Neural cell (in vitro differentiated cells): ENCODE results near the gene CAMKMT. TPM values are rescaled to one million over a fixed set of nuclear protein-coding genes. Genes with fewer than 3 reads are reported as not detected.

ENCODE experiments used
- H2AFZ ChIP-seq: fragments of 200-600, 300-800 bp; sonication (generic), shearing (Covaris generic); 2 replicates; pipeline ENCODE4 v1.6.0; 2014; ENCODE audit warnings: low read depth, mild to moderate bottlenecking, antibody characterized with exemption, low read length, moderate library complexity
- H3F3A ChIP-seq: fragments of 200-600 bp; shearing (Covaris generic); 2 replicates; pipeline ENCODE4 v1.6.1; 2016; ENCODE audit warnings: mild to moderate bottlenecking, moderate library complexity, mixed read lengths, antibody characterized with exemption, low read length; ENCODE audit not compliant: insufficient read depth, poor library complexity, severe bottlenecking
- H3K27ac ChIP-seq: fragments of 200-600, 300-800 bp; sonication (generic), shearing (Covaris generic); 2 replicates; pipeline ENCODE4 v1.5.1; 2014; ENCODE audit warnings: mild to moderate bottlenecking, low read length, moderate library complexity
- H3K27me3 ChIP-seq: fragments of 300-800, 200-600 bp; sonication (generic), shearing (Covaris generic); 2 replicates; pipeline ENCODE4 v1.6.0; 2014; ENCODE audit warnings: mild to moderate bottlenecking, low read depth, low read length, moderate library complexity; ENCODE audit not compliant: insufficient read depth
- H3K36me3 ChIP-seq: fragments of 300-800, 200-600 bp; sonication (generic), shearing (Covaris generic); 2 replicates; pipeline ENCODE4 v1.5.1; 2014; ENCODE audit warnings: mild to moderate bottlenecking, antibody characterized with exemption, low read length, moderate library complexity; ENCODE audit not compliant: insufficient read depth
- H3K4me2 ChIP-seq: fragments of 300-800, 200-600 bp; sonication (generic), shearing (Covaris generic); 2 replicates; pipeline ENCODE4 v1.6.0; 2014; ENCODE audit warnings: mild to moderate bottlenecking, low read length
- H3K4me3 ChIP-seq: fragments of 300-800, 200-600 bp; sonication (generic), shearing (Covaris generic); 2 replicates; pipeline ENCODE4 v1.5.1; 2014; ENCODE audit warnings: mild to moderate bottlenecking, low read length, moderate library complexity
- H3K79me2 ChIP-seq: fragments of 200-600 bp; shearing (Covaris generic); replicated peaks from 2 replicates; pipeline ENCODE4 v1.6.0; 2014; ENCODE audit warnings: mild to moderate bottlenecking, low read length, moderate library complexity; ENCODE audit not compliant: insufficient read depth
- H3K9ac ChIP-seq: fragments of 300-800, 200-600 bp; sonication (generic), shearing (Covaris generic); 2 replicates; pipeline ENCODE4 v1.6.1; 2016; ENCODE audit warnings: mild to moderate bottlenecking, low read length, mixed read lengths
- H3K9me2 ChIP-seq: fragments of 200-600 bp; shearing (Covaris generic); 2 replicates; pipeline ENCODE4 v1.6.1; 2016; ENCODE audit warnings: mild to moderate bottlenecking, low read length, mixed read lengths; ENCODE audit not compliant: insufficient read depth
- H3K9me3 ChIP-seq: fragments of 200-600, 300-800 bp; sonication (generic), shearing (Covaris generic); 2 replicates; pipeline ENCODE4 v1.6.1; 2016; ENCODE audit warnings: mild to moderate bottlenecking, mixed run types, low read length, moderate library complexity, mixed read lengths
- H4K20me1 ChIP-seq: fragments of 200-600 bp; shearing (Covaris generic); 2 replicates; pipeline ENCODE4 v1.6.1; 2016; ENCODE audit warnings: mild to moderate bottlenecking, mixed run types; ENCODE audit not compliant: insufficient read depth
- CTCF ChIP-seq: fragments of 450-650 bp; IDR thresholded peaks from 2 replicates; pipeline ENCODE4 v1.5.1; 2014; ENCODE audit warnings: antibody characterized with exemption, mild to moderate bottlenecking, moderate library complexity; ENCODE audit not compliant: poor library complexity, severe bottlenecking
- EP300 ChIP-seq: fragments of 450-650 bp; conservative IDR thresholded peaks from 2 replicates; pipeline ENCODE4 v1.6.1; 2014; ENCODE audit warnings: antibody characterized with exemption, mild to moderate bottlenecking, moderate library complexity; ENCODE audit not compliant: poor library complexity, severe bottlenecking
- EZH2 ChIP-seq: fragments of 200-600, 300-800 bp; shearing (Covaris generic), sonication (generic); IDR thresholded peaks from 2 replicates; pipeline ENCODE4 v1.6.1; 2014; ENCODE audit warnings: antibody characterized with exemption, low read length, borderline replicate concordance, mild to moderate bottlenecking; ENCODE audit not compliant: insufficient read depth, poor library complexity, severe bottlenecking
- MXI1 ChIP-seq: fragments of 450-650 bp; conservative IDR thresholded peaks from 2 replicates; pipeline ENCODE4 v1.6.1; 2014; ENCODE audit warnings: antibody characterized with exemption, mild to moderate bottlenecking; ENCODE audit not compliant: poor library complexity, severe bottlenecking
- POLR2AphosphoS5 ChIP-seq: IDR thresholded peaks from 2 replicates; pipeline ENCODE4 v1.6.1; 2012
- RAD21 ChIP-seq: fragments of 450-650 bp; conservative IDR thresholded peaks from 2 replicates; pipeline ENCODE4 v1.6.1; 2014; ENCODE audit warnings: antibody characterized with exemption, mild to moderate bottlenecking, moderate library complexity
- REST ChIP-seq: IDR thresholded peaks from 2 replicates; pipeline ENCODE4 v1.6.1; 2012; ENCODE audit warnings: borderline replicate concordance
- SMC3 ChIP-seq: fragments of 450-650 bp; conservative IDR thresholded peaks from 2 replicates; pipeline ENCODE4 v1.6.1; 2014; ENCODE audit warnings: antibody characterized with exemption, mild to moderate bottlenecking, moderate library complexity; ENCODE audit not compliant: poor library complexity
- TAF1 ChIP-seq: IDR thresholded peaks from 2 replicates; pipeline ENCODE4 v1.6.1; 2012; ENCODE audit warnings: low read depth
- polyA plus RNA-seq: library from polyadenylated mRNA; depleted of rRNA; stranded (reverse); fragments of >200 nt; gene quantifications from 2 replicates; pipeline ENCODE4 v1.2.3, GENCODE V29; 2014

Gene CAMKMT
- polyA plus RNA-seq, 1 donor from 2014 or later: 5.1 TPM

- no peak overlapping the region for H3K4me2 ChIP-seq
- TF ChIP-seq EP300 (no peak), MXI1 (no peak), SMC3 (no peak), RAD21 (no peak), REST (no peak), EZH2 (no peak), TAF1 (no peak), POLR2AphosphoS5 (no peak)
- H3K9me3 ChIP-seq: no peaks in the 10 kb centered on the region
- no peak overlapping the region for H3K9ac ChIP-seq
- no peak overlapping the region for H3K27ac ChIP-seq
- H2AFZ ChIP-seq: no peak overlapping the region
- H4K20me1 ChIP-seq: no peaks in the 10 kb centered on the region
- peaks cover 6% of the 10 kb centered on the region for H3F3A ChIP-seq
- no peak overlapping the region for H3K4me3 ChIP-seq
- H3K9me2 ChIP-seq: no peaks in the 10 kb centered on the region
- H3K27me3 ChIP-seq: peaks cover 6% of the 10 kb centered on the region
- H3K36me3 ChIP-seq: no peaks in the 10 kb centered on the region
- H3K79me2 ChIP-seq: no peaks in the 10 kb centered on the region
Measured at GRCh38 chr2:44615950-44616518, 254.3 kb downstream of the CAMKMT start.

- H3K4me2 ChIP-seq: no peak overlapping the region
- no peak overlapping the region for H2AFZ ChIP-seq
- TF ChIP-seq EZH2 (no peak), REST (no peak), SMC3 (no peak), POLR2AphosphoS5 (no peak), MXI1 (no peak), RAD21 (no peak), EP300 (no peak), CTCF (no peak), TAF1 (no peak)
Measured at GRCh38 chr2:44616667-44617155, 255.0 kb downstream of the CAMKMT start.

More at GRCh38 chr2:44616667-44617155, 255.0 kb downstream of the CAMKMT start:
- H3K9me2 ChIP-seq: no peaks in the 10 kb centered on the region
- H3K79me2 ChIP-seq: no peaks in the 10 kb centered on the region
- H3K27ac ChIP-seq: no peak overlapping the region
- no peaks in the 10 kb centered on the region for H3K36me3 ChIP-seq
- no peaks in the 10 kb centered on the region for H3K9me3 ChIP-seq
- no peak overlapping the region for H3K4me3 ChIP-seq
- peaks cover 6% of the 10 kb centered on the region for H3K27me3 ChIP-seq
- no peak overlapping the region for H3K9ac ChIP-seq
- peaks cover 6% of the 10 kb centered on the region for H3F3A ChIP-seq
- H4K20me1 ChIP-seq: no peaks in the 10 kb centered on the region
